ENCODE results near the gene BCAS3.

Gene BCAS3

GRCh38 chr17:61397086-61397842 is 719.6 kb downstream of the BCAS3 start:
- no peak for DNase-seq (ENCODE audit: low read depth in 2 of 2)

DNA sequence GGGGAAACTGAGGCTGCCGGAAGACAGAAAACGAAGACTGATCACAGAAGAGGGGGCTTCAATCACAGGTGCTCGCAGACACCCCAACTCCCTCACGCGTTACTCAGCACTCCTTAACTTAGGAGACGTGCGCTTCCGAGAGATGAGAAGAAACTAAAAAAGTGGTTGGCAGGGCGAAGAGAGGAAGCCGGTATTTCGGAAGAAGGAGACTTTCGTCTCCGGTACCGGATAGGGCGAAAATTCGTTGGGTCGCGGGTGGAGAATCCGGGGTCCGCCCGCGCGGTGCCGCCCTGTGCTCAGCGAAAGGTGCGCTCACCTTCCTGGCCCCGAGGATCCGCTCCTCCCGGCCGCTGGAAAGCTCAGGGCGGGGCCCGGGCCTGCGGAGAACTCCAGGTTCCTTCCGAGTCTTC is 721.1 kb downstream of the BCAS3 start:
- DNase-seq (ENCODE audit: low read depth in 2 of 2), result no peak

DNA sequence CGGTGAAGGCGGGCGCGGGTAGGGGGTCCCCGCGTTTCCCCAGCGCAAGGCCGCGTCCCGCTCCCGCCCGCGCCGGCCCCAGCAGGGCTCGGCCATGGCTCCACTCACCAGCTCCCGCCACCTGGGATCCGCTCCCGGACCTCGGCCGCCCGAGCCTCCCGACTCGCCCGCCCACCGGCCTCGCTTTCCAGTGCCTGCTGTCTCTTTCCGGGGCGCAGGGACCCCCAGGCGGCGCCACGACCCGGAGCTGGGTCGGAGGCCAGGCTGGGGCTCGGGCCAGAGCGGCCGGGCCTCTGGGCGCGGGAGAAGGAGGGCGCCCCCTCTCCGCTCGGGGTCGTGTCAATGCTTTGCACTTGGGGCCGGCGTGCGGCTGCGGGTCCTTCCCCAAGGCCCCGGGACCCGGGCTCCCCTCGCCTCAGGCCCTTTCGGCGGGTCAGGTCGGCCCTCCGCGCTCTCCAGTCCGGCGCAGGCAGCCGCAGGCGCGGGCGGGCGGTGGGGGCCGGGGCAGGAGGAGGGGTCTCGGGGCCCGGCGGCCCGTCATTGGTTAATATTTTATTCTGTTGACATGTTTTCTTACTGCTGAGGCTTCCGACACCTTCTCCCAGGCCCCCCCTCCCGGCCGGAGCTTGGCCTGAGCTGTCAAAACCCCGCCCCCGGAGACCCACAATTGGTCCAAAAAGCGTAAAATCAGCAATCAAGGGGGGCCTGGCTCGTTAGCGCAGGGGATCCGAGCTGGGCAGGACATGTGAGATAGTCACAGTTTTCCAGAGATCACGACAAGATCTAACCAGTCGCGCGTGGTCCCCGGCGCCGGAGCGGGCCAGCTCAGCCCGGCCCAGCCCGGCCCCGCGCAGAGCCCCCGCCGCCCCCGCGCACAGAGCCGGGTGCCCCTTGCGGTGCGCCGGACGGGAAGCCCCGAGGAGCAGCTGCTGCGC is 721.7 kb downstream of the BCAS3 start, which contains the start of gene TBX2:
TBX2 (plus strand) TSS at position 713 of the 935 bp plus-strand sequence. CDS start 334 bp downstream, outside the sequence.
- DNase-seq (ENCODE audit: low read depth in 2 of 2), result no peak

GRCh38 chr17:61400066-61400716 is 722.5 kb downstream of the BCAS3 start:
- DNase-seq (ENCODE audit: low read depth in 2 of 2), result no peak

GRCh38 chr17:61400717-61401388 is 723.2 kb downstream of the BCAS3 start:
- DNase-seq (ENCODE audit: low read depth in 2 of 2), result no peak

GRCh38 chr17:61401389-61402072 is 723.9 kb downstream of the BCAS3 start:
- DNase-seq (ENCODE audit: low read depth in 2 of 2), result no peak

DNA sequence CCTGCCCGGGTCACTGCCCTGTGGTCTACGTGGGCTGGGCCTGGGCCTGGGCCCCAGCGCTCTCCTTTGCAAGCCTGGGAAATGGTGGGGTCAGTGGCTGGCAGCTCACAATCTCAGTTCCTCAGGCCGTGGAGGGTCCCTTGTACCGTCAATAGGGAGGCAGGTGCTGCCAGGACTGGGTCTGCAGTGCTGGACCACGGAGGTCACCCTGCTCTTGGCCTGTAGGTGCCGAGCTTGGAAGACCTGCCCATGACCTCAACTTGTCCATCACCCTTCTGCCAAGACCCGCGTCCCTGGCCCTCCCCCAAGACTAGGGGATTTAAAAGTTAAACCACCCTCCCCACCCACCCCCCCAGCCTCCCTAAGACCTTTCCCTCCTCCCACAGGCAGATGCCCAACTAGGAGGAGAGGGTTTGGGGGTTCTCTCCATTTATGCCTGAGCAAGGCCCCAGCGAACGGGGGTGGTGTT is 724.5 kb downstream of the BCAS3 start:
- DNase-seq (ENCODE audit: low read depth in 2 of 2), result no peak

- no peak for DNase-seq (ENCODE audit: low read depth in 2 of 2)
These were observed 725.5 kb downstream of the BCAS3 start for GRCh38 chr17:61402978-61403800.

DNA sequence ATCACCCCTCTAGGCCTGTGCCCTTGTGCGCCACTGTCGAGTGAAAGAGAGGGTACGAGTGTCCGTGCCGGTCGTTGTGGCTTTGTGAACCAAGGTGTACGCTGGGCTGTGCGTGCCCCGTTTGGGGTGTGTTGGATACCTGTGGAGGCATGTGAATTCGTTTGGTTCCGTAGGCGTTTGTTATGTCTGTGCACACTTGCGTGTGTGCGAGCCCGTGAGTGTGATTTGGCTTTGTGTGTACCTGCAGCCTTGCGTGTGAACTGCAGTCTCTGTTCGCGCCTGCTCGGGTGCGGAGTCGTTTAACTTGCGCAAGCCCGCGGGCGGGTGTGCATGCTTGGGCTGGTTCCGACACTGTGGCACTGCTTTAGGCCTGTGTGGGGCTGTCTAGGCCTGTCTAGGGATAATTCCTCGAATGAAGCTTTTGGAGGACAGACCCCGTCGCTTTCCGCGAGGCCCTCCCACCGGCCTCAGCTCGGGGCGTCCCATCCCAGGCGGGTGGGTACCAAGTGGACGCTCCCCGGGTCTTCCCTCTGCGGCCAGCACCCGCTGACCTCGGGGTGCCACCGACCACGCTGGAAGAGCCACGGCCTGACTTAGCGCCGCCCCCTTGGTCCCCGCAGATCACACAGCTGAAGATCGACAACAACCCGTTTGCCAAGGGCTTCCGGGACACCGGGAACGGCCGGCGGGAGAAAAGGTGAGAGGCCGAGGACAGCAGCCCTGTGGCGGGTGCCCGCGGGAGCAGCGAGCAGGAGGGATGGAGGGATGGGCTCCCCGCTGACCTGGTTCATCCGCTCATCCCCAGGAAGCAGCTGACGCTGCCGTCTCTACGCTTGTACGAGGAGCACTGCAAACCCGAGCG is 726.4 kb downstream of the BCAS3 start:
- no peak for DNase-seq (ENCODE audit: low read depth in 2 of 2)

DNA sequence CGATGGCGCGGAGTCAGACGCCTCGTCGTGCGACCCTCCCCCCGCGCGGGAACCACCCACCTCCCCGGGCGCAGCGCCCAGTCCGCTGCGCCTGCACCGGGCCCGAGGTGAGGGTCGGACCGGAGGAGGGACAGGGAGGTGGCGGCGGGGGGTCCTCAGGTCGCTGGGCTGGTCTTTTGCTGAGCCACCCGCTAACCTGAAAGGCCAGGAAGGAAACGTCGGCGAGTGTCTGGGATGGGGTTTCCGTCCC is 726.9 kb downstream of the BCAS3 start:
- no peak for DNase-seq (ENCODE audit: low read depth in 2 of 2)

GRCh38 chr17:61404913-61405685 is 727.4 kb downstream of the BCAS3 start:
- DNase-seq (ENCODE audit: low read depth in 2 of 2), result no peak

DNA sequence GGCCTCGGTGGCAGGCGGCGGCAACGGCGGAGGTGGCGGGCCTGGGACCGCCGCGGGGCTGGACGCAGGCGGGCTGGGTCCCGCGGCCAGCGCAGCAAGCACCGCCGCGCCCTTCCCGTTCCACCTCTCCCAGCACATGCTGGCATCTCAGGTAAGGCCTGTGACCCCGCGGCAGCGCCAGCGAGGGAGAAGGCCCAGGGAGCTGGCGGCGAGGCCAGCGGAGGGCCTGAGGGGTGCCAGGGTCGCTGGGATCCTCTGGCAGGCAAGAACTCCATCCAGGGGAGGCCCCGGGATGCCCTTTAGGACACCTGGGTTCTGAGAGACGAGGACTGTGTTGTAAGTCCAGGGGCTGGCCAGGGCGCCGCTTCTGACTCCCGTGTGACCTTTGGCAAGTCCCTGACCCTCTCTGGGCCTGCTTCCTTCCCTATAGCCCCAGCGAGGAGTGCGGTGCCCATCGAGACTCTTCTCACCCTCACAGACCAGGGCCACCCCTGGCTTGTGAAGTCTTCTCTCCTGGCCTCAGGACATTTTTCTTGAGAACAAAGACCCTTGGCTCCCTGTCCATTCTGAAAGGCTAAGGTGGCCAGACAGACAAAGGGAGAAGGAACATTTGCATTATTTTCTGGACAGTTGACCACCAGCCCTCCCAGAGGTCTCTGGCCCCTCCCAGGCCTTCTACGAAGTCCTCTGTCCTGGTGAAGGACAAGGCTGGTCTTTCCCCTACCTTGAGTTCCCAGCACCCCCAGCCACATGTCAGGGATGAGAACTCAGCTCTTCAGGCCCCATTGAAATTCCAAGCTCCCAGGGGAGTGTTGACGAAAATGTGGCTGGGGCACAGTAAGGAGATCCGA is 728.3 kb downstream of the BCAS3 start:
- DNase-seq (ENCODE audit: low read depth in 2 of 2), result no peak

DNA sequence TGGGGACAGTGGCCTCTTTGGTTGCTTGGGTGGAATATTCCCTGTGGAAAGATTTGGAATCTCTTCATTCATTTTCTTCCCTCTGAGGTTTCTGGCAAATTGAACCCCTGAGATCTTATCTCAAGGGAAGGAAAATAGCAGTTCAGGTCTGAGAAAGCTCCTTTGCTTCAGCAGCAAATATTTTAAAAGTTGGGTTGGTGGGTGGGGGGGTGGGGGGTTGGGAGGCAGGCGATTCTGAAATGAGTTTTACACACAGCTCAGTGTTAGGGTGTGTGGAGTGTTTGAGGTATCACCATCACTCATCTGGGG is 728.8 kb downstream of the BCAS3 start:
- DNase-seq (ENCODE audit: low read depth in 2 of 2), result no peak

DNA sequence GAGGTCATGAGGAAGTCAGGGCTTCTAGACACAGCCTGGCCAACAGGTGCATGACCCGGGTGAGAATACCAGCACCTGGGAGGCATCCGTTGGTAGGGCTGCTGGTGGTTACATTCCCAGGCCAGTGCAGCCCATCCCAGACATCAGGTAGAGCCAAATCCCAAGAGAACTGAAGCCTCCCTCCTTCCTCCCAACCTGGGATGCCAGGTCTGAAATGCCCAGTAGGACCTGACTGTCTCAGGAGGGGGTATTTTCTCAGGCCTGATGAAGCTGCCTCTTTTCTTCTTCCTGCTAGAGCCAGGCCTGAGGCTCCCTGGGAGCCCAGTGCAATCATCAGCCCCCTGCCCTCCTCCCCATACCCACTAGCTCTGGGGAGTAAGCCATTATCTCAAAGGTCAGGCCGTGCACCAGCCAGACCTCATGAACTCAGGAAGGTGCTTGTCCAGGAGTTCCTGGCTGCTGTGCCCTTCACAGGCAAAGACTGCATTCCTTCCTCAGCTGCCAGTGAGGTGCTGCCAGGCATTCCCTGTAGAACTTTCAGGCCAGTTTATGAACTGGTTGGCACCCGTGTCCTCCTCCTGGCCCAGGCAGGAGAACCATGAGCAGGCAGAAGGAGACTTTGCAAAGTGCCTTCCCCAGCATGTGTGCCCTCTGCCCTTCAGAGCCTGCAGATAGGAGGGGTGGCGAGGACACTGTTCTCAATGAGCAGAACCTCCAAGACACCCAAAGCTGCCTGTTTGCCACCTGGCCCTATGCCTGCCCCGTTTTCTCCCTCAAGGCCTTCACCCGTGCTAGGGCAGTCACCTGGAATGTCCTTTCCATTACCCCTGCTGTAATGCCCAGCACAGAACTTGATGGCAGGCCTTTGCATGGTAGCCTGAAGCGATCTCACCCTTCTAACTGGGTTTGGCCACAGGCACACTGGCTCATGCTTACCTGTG is 729.6 kb downstream of the BCAS3 start:
- DNase-seq (ENCODE audit: low read depth in 2 of 2), result no peak

DNA sequence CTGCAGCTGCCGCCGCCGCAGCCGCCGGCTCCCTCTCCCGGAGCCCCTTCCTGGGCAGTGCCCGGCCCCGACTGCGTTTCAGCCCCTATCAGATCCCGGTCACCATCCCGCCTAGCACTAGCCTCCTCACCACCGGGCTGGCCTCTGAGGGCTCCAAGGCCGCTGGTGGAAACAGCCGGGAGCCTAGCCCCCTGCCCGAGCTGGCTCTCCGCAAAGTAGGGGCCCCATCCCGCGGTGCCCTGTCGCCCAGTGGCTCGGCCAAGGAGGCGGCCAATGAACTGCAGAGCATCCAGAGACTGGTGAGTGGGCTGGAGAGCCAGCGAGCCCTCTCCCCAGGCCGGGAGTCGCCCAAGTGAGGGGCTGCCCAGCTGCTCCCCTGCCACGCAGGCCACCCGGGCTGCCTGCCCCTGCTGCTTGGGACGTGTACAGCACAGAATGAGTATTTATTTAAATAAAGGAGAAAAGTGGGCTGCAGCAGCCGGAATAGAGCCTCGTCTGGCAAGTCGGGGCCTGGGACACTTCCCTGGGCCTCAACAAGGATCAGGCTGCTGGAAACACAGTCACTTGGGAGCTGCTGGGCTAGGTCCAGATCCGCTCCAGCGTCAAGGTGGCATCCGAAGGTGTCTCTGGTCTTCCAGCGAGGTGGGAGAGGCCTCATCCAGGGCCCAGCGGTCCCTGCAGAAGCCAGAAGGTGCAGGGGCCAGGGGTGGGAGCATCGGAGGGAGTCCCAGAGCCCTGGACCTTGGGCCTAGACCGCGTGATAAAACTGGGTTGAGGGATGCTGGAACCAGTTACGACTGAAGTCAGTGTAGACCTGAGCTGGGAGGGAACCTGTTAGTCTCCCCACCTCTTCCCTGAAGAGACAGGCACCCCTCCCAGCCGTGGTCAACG is 730.7 kb downstream of the BCAS3 start:
- DNase-seq (ENCODE audit: low read depth in 2 of 2), result no peak
